Measurements from ENCODE around the gene SCAMP4.

The SCAMP4 gene

GRCh38 chr19:1905110-1905862 is at the start of gene SCAMP4, which contains the start of gene ADAT3:
TSS of gene SCAMP4 (plus strand) at chr19:1905399. CDS start at chr19:1915020, 9,621 bp downstream.
TSS of gene ADAT3 (plus strand) at chr19:1905399. CDS start at chr19:1912048, 6,649 bp downstream.
- peak; percentile 89 for DNase-seq

GRCh38 chr19:1855828-1856255 is 49.4 kb upstream of the SCAMP4 start:
- DNase-seq, result no peak

- no peak for DNase-seq
Measured at GRCh38 chr19:1856345-1856697, 48.9 kb upstream of the SCAMP4 start.

- no peak for DNase-seq
Measured at GRCh38 chr19:1856698-1857603, 48.2 kb upstream of the SCAMP4 start.

GRCh38 chr19:1857648-1858326 is 47.4 kb upstream of the SCAMP4 start:
- no peak for DNase-seq

GRCh38 chr19:1858412-1859081 is 46.7 kb upstream of the SCAMP4 start:
- no peak for DNase-seq

- DNase-seq, result no peak
Measured at GRCh38 chr19:1859331-1859781, 45.8 kb upstream of the SCAMP4 start.

GRCh38 chr19:1860042-1860775 is 45.0 kb upstream of the SCAMP4 start:
- no peak for DNase-seq

GRCh38 chr19:1860821-1861598 is 44.2 kb upstream of the SCAMP4 start:
- no peak for DNase-seq

- no peak for DNase-seq
Measured at GRCh38 chr19:1861599-1862031, 43.6 kb upstream of the SCAMP4 start.

GRCh38 chr19:1862068-1862423 is 43.2 kb upstream of the SCAMP4 start:
- no peak for DNase-seq

GRCh38 chr19:1862424-1863327 is 42.5 kb upstream of the SCAMP4 start:
- DNase-seq, result no peak

- DNase-seq, result no peak
Measured at GRCh38 chr19:1863328-1863637, 41.9 kb upstream of the SCAMP4 start, which contains the start of gene KLF16. TSS of gene KLF16 (minus strand) at chr19:1863579. CDS start at chr19:1863497, 82 bp downstream.

- DNase-seq, result peak; percentile 71
Measured at GRCh38 chr19:1863638-1864479, 41.3 kb upstream of the SCAMP4 start.

GRCh38 chr19:1864480-1865171 is 40.6 kb upstream of the SCAMP4 start:
- no peak for DNase-seq

GRCh38 chr19:1865172-1866010 is 39.8 kb upstream of the SCAMP4 start:
- no peak for DNase-seq

GRCh38 chr19:1866693-1867348 is 38.4 kb upstream of the SCAMP4 start:
- no peak for DNase-seq
